Thyroid gland (tissue), 4 donors: ENCODE data around the gene CYP1A1. TPM values are rescaled to one million over a fixed set of nuclear protein-coding genes. Genes with fewer than 3 reads are reported as not detected.

Experiments used
- DNase-seq, 2 donors: peaks; one replicate each; pipeline ENCODE4 v3.0.0-alpha.2; 2019
- H3K27ac ChIP-seq, 3 donors: fragments of 200-600 bp; sonication (generic); 1 replicate in 2 of 3; 2 replicates in 1 of 3; pipeline ENCODE4 v1.5.1; 2016 to 2019; ENCODE audit warnings: mild to moderate bottlenecking in 1 of 3, moderate library complexity in 1 of 3
- H3K27me3 ChIP-seq: fragments of 200-600 bp; sonication (generic); one replicate; pipeline ENCODE4 v1.5.1; 2019
- H3K36me3 ChIP-seq, 2 donors: fragments of 200-600 bp; sonication (generic); one replicate each; pipeline ENCODE4 v1.5.1; 2016 to 2019
- H3K4me1 ChIP-seq, 2 donors: fragments of 200-600 bp; sonication (generic); one replicate each; pipeline ENCODE4 v1.5.1; 2017 to 2019
- H3K4me3 ChIP-seq, 3 donors: fragments of 200-600 bp; sonication (generic); replicated peaks in 1 of 3; 1 replicate in 2 of 3; 2 replicates in 1 of 3; pipeline ENCODE4 v1.5.1; 2016; ENCODE audit warnings: mild to moderate bottlenecking in 1 of 3
- H3K9me3 ChIP-seq: fragments of 200-600 bp; sonication (generic); one replicate; pipeline ENCODE4 v1.5.1; 2017
- CTCF ChIP-seq, 6 experiments: fragments of 200-600 bp in 3 of 6; fragments of 450-650 bp in 3 of 6; sonication (generic) in 3 of 6; IDR thresholded peaks; one replicate each; pipeline ENCODE4 v1.5.1; 2016 to 2019; ENCODE audit warnings: antibody characterized with exemption in 6 of 6, mild to moderate bottlenecking in 2 of 6, inconsistent platforms in 1 of 6, moderate library complexity in 1 of 6
- POLR2A ChIP-seq, 2 donors: fragments of 450-650 bp; IDR thresholded peaks; one replicate each; pipeline ENCODE4 v1.6.1; 2017; ENCODE audit warnings: antibody characterized with exemption in 2 of 2, mild to moderate bottlenecking in 2 of 2, moderate library complexity in 1 of 2
- WGBS, 2 donors: methylation state at CpG; one replicate each; pipeline ENCODE4 v1.1.5; 2017; 5-methylcytosine and 5-hydroxymethylcytosine counted together
- intact Hi-C: fragments of 100-400 bp; cut with DNase I; formaldehyde crosslinking; loops from one replicate; pipeline ENCODE4 v1.15.1; 2023
- total RNA-seq, 4 donors: library from RNA; depleted of rRNA; stranded (reverse); fragments of >200 nt; gene quantifications; one replicate each; pipeline ENCODE4 v1.2.3, GENCODE V29; 2016

The CYP1A1 gene
- total RNA-seq, 4 donors from 2014 or later = 0.54 to 0.78 TPM; not detected in 2

GRCh38 chr15:74712311-74712710, 13.0 kb downstream of the CYP1A1 start:
- no peak for TF ChIP-seq POLR2A (IDR thresholded peaks at IDR 0.05)
- TF ChIP-seq CTCF (IDR thresholded peaks at IDR 0.05) = no peak
- H3K4me1 ChIP-seq = no peaks in the 10 kb centered on the region
- no peak overlapping the region for H3K27ac ChIP-seq
- DNase-seq = no peak
- H3K4me3 ChIP-seq = no peak overlapping the region
- no peaks in the 10 kb centered on the region for H3K9me3 ChIP-seq
- 77 to 85% methylated on average over 3 of the region's 3 CpGs for WGBS, 2 donors
- intact Hi-C loops = no loop called here
- H3K27me3 ChIP-seq = no peaks in the 10 kb centered on the region
- no peaks in the 10 kb centered on the region for H3K36me3 ChIP-seq

GRCh38 chr15:74710319-74711094, 14.8 kb downstream of the CYP1A1 start:
- WGBS, 2 donors = 39 to 70% methylated on average over 3 of the region's 3 CpGs

GRCh38 chr15:74709892-74710291, 15.4 kb downstream of the CYP1A1 start:
- DNase-seq = no peak
- H3K4me1 ChIP-seq = no peaks in the 10 kb centered on the region
- H3K9me3 ChIP-seq = no peaks in the 10 kb centered on the region
- no peak overlapping the region for H3K27ac ChIP-seq
- intact Hi-C loops = no loop called here
- TF ChIP-seq CTCF (IDR thresholded peaks at IDR 0.05) (no peak), POLR2A (IDR thresholded peaks at IDR 0.05) (no peak)
- 52 to 77% methylated on average over 3 of the region's 3 CpGs for WGBS, 2 donors
- H3K27me3 ChIP-seq = no peaks in the 10 kb centered on the region
- no peak overlapping the region for H3K4me3 ChIP-seq
- H3K36me3 ChIP-seq = no peaks in the 10 kb centered on the region

More at GRCh38 chr15:74710319-74711094, 14.8 kb downstream of the CYP1A1 start:
- no peak for TF ChIP-seq POLR2A (IDR thresholded peaks at IDR 0.05)
- no peak for TF ChIP-seq CTCF (IDR thresholded peaks at IDR 0.05)
- Histone ChIP-seq H3K36me3 (no peaks in the 10 kb centered on the region), H3K9me3 (no peaks in the 10 kb centered on the region), H3K4me1 (no peaks in the 10 kb centered on the region), H3K27me3 (no peaks in the 10 kb centered on the region), H3K27ac (no peak overlapping the region), H3K4me3 (no peak overlapping the region)
- DNase-seq = no peak
- intact Hi-C loops = no loop called here

DNA sequence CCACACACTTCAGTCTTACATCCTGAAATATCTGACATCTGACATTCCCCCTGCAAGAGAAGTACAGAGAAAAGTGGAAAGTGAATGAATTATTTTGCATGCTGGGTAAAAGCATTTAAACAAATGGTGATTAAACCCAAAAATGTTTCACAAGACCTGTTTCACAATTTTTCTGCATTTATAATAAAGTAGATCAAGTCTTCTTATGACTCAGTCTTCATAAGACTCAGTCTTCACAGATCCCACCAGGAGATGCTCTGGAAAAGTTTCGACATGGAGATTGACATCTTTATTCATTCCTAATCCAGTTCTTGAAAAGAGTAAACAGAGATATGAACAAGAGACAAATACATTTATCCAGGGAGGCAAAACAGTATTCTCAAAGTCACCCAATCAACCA, 16.3 kb downstream of the CYP1A1 start:
- no peaks in the 10 kb centered on the region for H3K9me3 ChIP-seq
- H3K36me3 ChIP-seq = no peaks in the 10 kb centered on the region
- no peaks in the 10 kb centered on the region for H3K4me1 ChIP-seq
- intact Hi-C loops = no loop called here
- TF ChIP-seq CTCF (IDR thresholded peaks at IDR 0.05) (no peak), POLR2A (IDR thresholded peaks at IDR 0.05) (no peak)
- H3K27me3 ChIP-seq = no peaks in the 10 kb centered on the region
- DNase-seq = no peak
- WGBS, 2 donors = 65 to 85% methylated on average over 1 of the region's 1 CpG
- no peak overlapping the region for H3K4me3 ChIP-seq
- H3K27ac ChIP-seq = no peak overlapping the region

GRCh38 chr15:74696808-74697207, 28.5 kb downstream of the CYP1A1 start:
- DNase-seq = no peak
- peaks cover 14 to 19% of the 10 kb centered on the region in 2 donors for H3K4me1 ChIP-seq
- TF ChIP-seq POLR2A (IDR thresholded peaks at IDR 0.05) (no peak), CTCF (IDR thresholded peaks at IDR 0.05) (no peak)
- intact Hi-C loops = loop anchor here (2.0 kb wide), 1 partner anchor 72 kb away; no protein-coding TSS in a partner anchor
- WGBS, 2 donors = 61 to 65% methylated on average over 2 of the region's 2 CpGs
- no peak overlapping the region for H3K27ac ChIP-seq
- no peak overlapping the region for H3K4me3 ChIP-seq
- no peaks in the 10 kb centered on the region for H3K27me3 ChIP-seq
- no peaks in the 10 kb centered on the region for H3K9me3 ChIP-seq
- no peaks in the 10 kb centered on the region for H3K36me3 ChIP-seq
